GM12891 (cell line): ENCODE measurements around the gene FYB1.

Experiments
- DNase-seq: peaks from one replicate; pipeline ENCODE4 v3.0.0; 2011; ENCODE audit warnings: low spot score; ENCODE audit not compliant: insufficient read length
- FAIRE-seq: peaks from 2 replicates; lab custom pipeline; 2011; peaks lifted over from hg19 to GRCh38; lab: Jason Lieb, UNC
- PAX5 ChIP-seq: IDR thresholded peaks from 2 replicates; pipeline ENCODE4 v1.6.1; 2011; ENCODE audit warnings: low read length, moderate library complexity, mild to moderate bottlenecking; ENCODE audit not compliant: insufficient read depth, severe bottlenecking
- POLR2A ChIP-seq: IDR thresholded peaks from 2 replicates; pipeline ENCODE4 v1.6.1; 2011; ENCODE audit warnings: low read depth, low read length, control low read depth
- POLR2AphosphoS5 ChIP-seq: IDR thresholded peaks from 2 replicates; pipeline ENCODE4 v1.6.1; 2011; ENCODE audit warnings: low read depth, low read length, control low read depth
- POU2F2 ChIP-seq: IDR thresholded peaks from 2 replicates; pipeline ENCODE4 v1.6.1; 2011; ENCODE audit warnings: low read depth, mild to moderate bottlenecking, control low read depth, low read length, moderate library complexity
- SPI1 ChIP-seq: IDR thresholded peaks from 2 replicates; pipeline ENCODE4 v1.6.1; 2011; ENCODE audit warnings: low read depth, low read length, control low read depth
- TAF1 ChIP-seq: IDR thresholded peaks from 2 replicates; pipeline ENCODE4 v1.6.1; 2011; ENCODE audit warnings: low read depth, low read length, control low read depth

The FYB1 gene

GRCh38 chr5:39206630-39207321 lies 12.6 kb downstream of the FYB1 start:
- DNase-seq: no peak
- no peak for FAIRE-seq
- TF ChIP-seq POU2F2 (no peak), TAF1 (no peak), SPI1 (no peak), PAX5 (no peak), POLR2A (no peak), POLR2AphosphoS5 (no peak)

- FAIRE-seq (no peak), DNase-seq (no peak)
- TF ChIP-seq SPI1 (no peak), PAX5 (no peak)
Observed at GRCh38 chr5:39205550-39205949, 13.8 kb downstream of the FYB1 start.

- TF ChIP-seq TAF1 (no peak), POU2F2 (no peak), PAX5 (no peak), SPI1 (no peak), POLR2A (no peak), POLR2AphosphoS5 (no peak)
- no peak for FAIRE-seq
- no peak for DNase-seq
Observed at GRCh38 chr5:39203951-39204350, 15.4 kb downstream of the FYB1 start.

GRCh38 chr5:39203275-39203922 lies 16.0 kb downstream of the FYB1 start:
- no peak for TF ChIP-seq POLR2AphosphoS5
- TF ChIP-seq POU2F2: no peak
- no peak for TF ChIP-seq SPI1
- TF ChIP-seq PAX5: no peak
- TF ChIP-seq POLR2A: no peak
- no peak for TF ChIP-seq TAF1
- FAIRE-seq: no peak
- no peak for DNase-seq

- TF ChIP-seq TAF1 (no peak), PAX5 (no peak), SPI1 (no peak), POLR2A (no peak), POU2F2 (no peak), POLR2AphosphoS5 (no peak)
Observed at GRCh38 chr5:39202597-39203274, 16.6 kb downstream of the FYB1 start.

GRCh38 chr5:39201781-39202596 lies 17.4 kb downstream of the FYB1 start:
- FAIRE-seq (no peak), DNase-seq (no peak)
- no peak for TF ChIP-seq PAX5
- no peak for TF ChIP-seq POLR2A
- TF ChIP-seq POLR2AphosphoS5: no peak

More at GRCh38 chr5:39202597-39203274, 16.6 kb downstream of the FYB1 start:
- no peak for FAIRE-seq
- no peak for DNase-seq

- TF ChIP-seq SPI1 (no peak), TAF1 (no peak), POLR2A (no peak), POLR2AphosphoS5 (no peak), POU2F2 (no peak), PAX5 (no peak)
- no peak for DNase-seq
- FAIRE-seq: peak; percentile 33
Observed at GRCh38 chr5:39201160-39201780, 18.1 kb downstream of the FYB1 start.

GRCh38 chr5:39200081-39200480 lies 19.3 kb downstream of the FYB1 start:
- FAIRE-seq (no peak), DNase-seq (no peak)
- TF ChIP-seq POU2F2 (no peak), SPI1 (no peak)

- DNase-seq (no peak), FAIRE-seq (no peak)
- TF ChIP-seq POLR2A: no peak
- no peak for TF ChIP-seq POU2F2
- no peak for TF ChIP-seq SPI1
- no peak for TF ChIP-seq POLR2AphosphoS5
- no peak for TF ChIP-seq TAF1
- no peak for TF ChIP-seq PAX5
Observed at GRCh38 chr5:39199335-39199734, 20.0 kb downstream of the FYB1 start.
